HCT116 (cell line): ENCODE results near the gene FBXO24. TPM values are rescaled to one million over a fixed set of nuclear protein-coding genes. Genes with fewer than 3 reads are reported as not detected.

Experiments used
- ATAC-seq: fragments of 200-7000 bp; cut with Tn5 transposase; 2 replicates; pipeline ENCODE4 v1.9.1; 2020; ENCODE audit warnings: mild to moderate bottlenecking, moderate library complexity
- BruUV-seq: library from RNA; stranded (reverse); fragments of 400-500 nt; replicated peaks from 2 replicates; lab custom pipeline; 2021; lab: Mats Ljungman, UMichigan
- CTCF ChIA-PET: fragments of 300-600 bp; sonication (Branson Sonifier 250); formaldehyde crosslinking; loops from one replicate; lab custom pipeline; 2021; ENCODE audit warnings: antibody characterized with exemption; lab: Charles Lee
- POLR2A ChIA-PET: fragments of 300-600, 350-600 bp; sonication (Branson Sonifier 250); formaldehyde crosslinking; loops from one replicate; lab custom pipeline; 2021; ENCODE audit warnings: antibody characterized with exemption; lab: Charles Lee
- RAD21 ChIA-PET, 2 experiments: fragments of 300-600 bp; sonication (Branson Sonifier 250); formaldehyde crosslinking; loops; one replicate each; lab custom pipeline; 2023; ENCODE audit warnings: low total read pairs in 2 of 2; ENCODE audit not compliant: uncharacterized antibody in 2 of 2, unreplicated experiment in 2 of 2, low non-redundant PET in 1 of 2; lab: Charles Lee
- DNase-seq: peaks from one replicate; pipeline ENCODE4 v3.0.0-alpha.2; 2010; ENCODE audit warnings: low read depth, low spot score
- H2AFZ ChIP-seq: fragments of 200-600 bp; shearing (Covaris generic), sonication (generic); 2 replicates; pipeline ENCODE4 v1.6.1; 2017; ENCODE audit warnings: low read depth, mixed run types, mixed read lengths, antibody characterized with exemption, low read length; ENCODE audit not compliant: poor library complexity, severe bottlenecking
- H3K27ac ChIP-seq: 2 replicates; pipeline ENCODE4 v1.5.1; 2012; ENCODE audit warnings: low read depth, low read length
- H3K27me3 ChIP-seq: fragments of 200-600 bp; sonication (generic); 2 replicates; pipeline ENCODE4 v1.6.1; 2016; ENCODE audit warnings: mixed run types, low read length, mixed read lengths; ENCODE audit not compliant: insufficient read depth
- H3K36me3 ChIP-seq, 2 experiments: fragments of 200-500 bp in 1 of 2; fragments of 200-600 bp in 1 of 2; sonication (Bioruptor generic) in 1 of 2; sonication (generic) in 1 of 2; 2 replicates each; pipeline versions ENCODE4 v1.5.1 to v1.6.1; 2014 to 2016; ENCODE audit warnings: low read length in 2 of 2, inconsistent platforms in 1 of 2, mixed read lengths in 1 of 2, mixed run types in 1 of 2; ENCODE audit not compliant: insufficient read depth in 2 of 2, control insufficient read depth in 1 of 2
- H3K4me1 ChIP-seq, 2 experiments: fragments of 200-600 bp in 1 of 2; sonication (generic) in 1 of 2; 2 replicates each; pipeline versions ENCODE4 v1.5.1 to v1.6.1; 2012 to 2017; ENCODE audit warnings: low read length in 2 of 2, inconsistent platforms in 1 of 2, mild to moderate bottlenecking in 1 of 2, mixed read lengths in 1 of 2, mixed run types in 1 of 2, moderate library complexity in 1 of 2; ENCODE audit not compliant: insufficient read depth in 2 of 2, control insufficient read depth in 1 of 2
- H3K4me2 ChIP-seq: fragments of 200-600 bp; sonication (generic); 2 replicates; pipeline ENCODE4 v1.6.1; 2017; ENCODE audit warnings: mixed run types, low read length, mixed read lengths
- H3K4me3 ChIP-seq, 2 experiments: fragments of 200-600 bp in 1 of 2; sonication (generic) in 1 of 2; replicated peaks in 1 of 2; 2 replicates each; pipeline ENCODE4 v1.5.1; 2011 to 2016; ENCODE audit warnings: low read length in 2 of 2, control low read depth in 1 of 2, low read depth in 1 of 2, mild to moderate bottlenecking in 1 of 2, mixed read lengths in 1 of 2, mixed run types in 1 of 2
- H3K79me2 ChIP-seq: fragments of 200-600 bp; sonication (generic); 2 replicates; pipeline ENCODE4 v1.6.1; 2017; ENCODE audit warnings: mild to moderate bottlenecking, mixed run types, low read length, moderate library complexity, mixed read lengths; ENCODE audit not compliant: insufficient read depth
- H3K9ac ChIP-seq: fragments of 200-600 bp; sonication (generic); 2 replicates; pipeline ENCODE4 v1.6.1; 2016; ENCODE audit warnings: low read length, mixed read lengths
- H3K9me2 ChIP-seq: fragments of 200-600 bp; sonication (generic), shearing (Covaris generic); 2 replicates; pipeline ENCODE4 v1.6.1; 2017; ENCODE audit warnings: mixed run types, mild to moderate bottlenecking, moderate library complexity; ENCODE audit not compliant: insufficient read depth
- H3K9me3 ChIP-seq, 2 experiments: fragments of 200-500 bp in 1 of 2; fragments of 200-600 bp in 1 of 2; sonication (Bioruptor generic) in 1 of 2; sonication (generic) in 1 of 2; 2 replicates each; pipeline ENCODE4 v1.6.1; 2014 to 2017; ENCODE audit warnings: low read length in 2 of 2, mixed read lengths in 2 of 2, inconsistent platforms in 1 of 2, low read depth in 1 of 2, mild to moderate bottlenecking in 1 of 2, mixed run types in 1 of 2, moderate library complexity in 1 of 2; ENCODE audit not compliant: control insufficient read depth in 1 of 2, insufficient read depth in 1 of 2
- H4K20me1 ChIP-seq: fragments of 200-600 bp; sonication (generic), shearing (Covaris generic); 2 replicates; pipeline ENCODE4 v1.6.1; 2017; ENCODE audit warnings: mixed run types, mild to moderate bottlenecking, moderate library complexity; ENCODE audit not compliant: insufficient read depth
- CBX3 ChIP-seq: IDR thresholded peaks from 2 replicates; pipeline ENCODE4 v1.6.1; 2012; ENCODE audit warnings: low read depth
- CEBPB ChIP-seq: IDR thresholded peaks from 2 replicates; pipeline ENCODE4 v1.6.1; 2012; ENCODE audit warnings: low read depth
- CTCF ChIP-seq, 3 experiments: fragments of 200-600 bp in 1 of 3; sonication (generic) in 1 of 3; IDR thresholded peaks in 2 of 3; conservative IDR thresholded peaks in 1 of 3; 2 replicates each; pipeline ENCODE4 v1.5.1; 2012 to 2017; ENCODE audit warnings: low read depth in 2 of 3, low read length in 2 of 3, antibody characterized with exemption in 1 of 3, borderline replicate concordance in 1 of 3, control low read depth in 1 of 3, mild to moderate bottlenecking in 1 of 3, mixed read lengths in 1 of 3, mixed run types in 1 of 3, moderate library complexity in 1 of 3; ENCODE audit not compliant: insufficient read depth in 1 of 3
- EGR1 ChIP-seq: IDR thresholded peaks from 2 replicates; pipeline ENCODE4 v1.6.1; 2012; ENCODE audit warnings: low read depth
- ELF1 ChIP-seq: IDR thresholded peaks from 2 replicates; pipeline ENCODE4 v1.6.1; 2012; ENCODE audit warnings: low read depth, borderline replicate concordance
- EZH2 ChIP-seq: fragments of 200-600 bp; sonication (generic); IDR thresholded peaks from 2 replicates; pipeline ENCODE4 v1.6.1; 2017; ENCODE audit warnings: antibody characterized with exemption, mixed run types
- EZH2phosphoT487 ChIP-seq: fragments of 200-600 bp; IDR thresholded peaks from 2 replicates; pipeline ENCODE4 v1.6.1; 2018; ENCODE audit warnings: antibody characterized with exemption, borderline replicate concordance
- FOSL1 ChIP-seq: IDR thresholded peaks from 2 replicates; pipeline ENCODE4 v1.6.1; 2012; ENCODE audit warnings: low read depth
- POLR2A ChIP-seq: IDR thresholded peaks from 2 replicates; pipeline ENCODE4 v1.7.0; 2011; ENCODE audit warnings: borderline replicate concordance; ENCODE audit not compliant: insufficient read depth, insufficient read length; ENCODE audit errors: extremely low read depth
- SP1 ChIP-seq: IDR thresholded peaks from 2 replicates; pipeline ENCODE4 v1.6.1; 2012; ENCODE audit warnings: low read depth
- SRF ChIP-seq: IDR thresholded peaks from 2 replicates; pipeline ENCODE4 v1.6.1; 2012; ENCODE audit warnings: low read depth
- TCF7L2 ChIP-seq: IDR thresholded peaks from 2 replicates; pipeline ENCODE4 v1.7.0; 2011; ENCODE audit warnings: borderline replicate concordance, inconsistent platforms; ENCODE audit not compliant: insufficient read depth, insufficient read length; ENCODE audit errors: extremely low read depth
- ZBTB33 ChIP-seq: IDR thresholded peaks from 2 replicates; pipeline ENCODE4 v1.6.1; 2011; ENCODE audit warnings: mild to moderate bottlenecking, low read length, moderate library complexity; ENCODE audit not compliant: insufficient replicate concordance; ENCODE audit errors: extremely low read depth
- ZFX ChIP-seq: fragments of 450-650 bp; IDR thresholded peaks from 2 replicates; pipeline ENCODE4 v1.6.1; 2017
- ZNF274 ChIP-seq: fragments of 200-500 bp; sonication (Bioruptor generic); IDR thresholded peaks from 2 replicates; pipeline ENCODE4 v1.6.1; 2014; ENCODE audit warnings: mild to moderate bottlenecking, low read depth, low read length, inconsistent platforms
- intact Hi-C: fragments of 100-400 bp; cut with micrococcal nuclease; formaldehyde crosslinking; loops from 2 replicates; pipeline ENCODE4 v1.10.0; 2022
- total RNA-seq: library from RNA; stranded (reverse); gene quantifications from one replicate; pipeline ENCODE4 v1.2.1, GENCODE V29; 2021; ENCODE audit not compliant: unreplicated experiment

Gene FBXO24
- total RNA-seq, 1 experiment from 2014 or later: 2.1 TPM

- no peaks in the 10 kb centered on the region for H3K79me2 ChIP-seq
- ChIA-PET RAD21 (no interaction called here), CTCF (no interaction called here), POLR2A (no interaction called here)
- ATAC-seq: no peak
- H3K27ac ChIP-seq: no peak overlapping the region
- no peak for DNase-seq
- intact Hi-C loops: no loop called here
- 0 out of 4 replicates have a peak, but pooled peaks cover 0 to 3% of the 10 kb centered on the region in 2 experiments for H3K4me1 ChIP-seq
- H3K27me3 ChIP-seq: no peaks in the 10 kb centered on the region
- no peak overlapping the region for H2AFZ ChIP-seq
- TF ChIP-seq ELF1 (no peak), CEBPB (no peak)
- H3K9ac ChIP-seq: no peak overlapping the region
- no peak overlapping the region for H3K4me3 ChIP-seq
- no peaks in the 10 kb centered on the region for H3K9me2 ChIP-seq
- no TSS peak for BruUV-seq
- no peaks in the 10 kb centered on the region for H3K9me3 ChIP-seq
- H4K20me1 ChIP-seq: no peaks in the 10 kb centered on the region
- H3K36me3 ChIP-seq: no peaks in the 10 kb centered on the region
- no peak overlapping the region for H3K4me2 ChIP-seq
These were observed 24.5 kb upstream of the FBXO24 start for GRCh38 chr7:100561491-100562194.

- ChIA-PET RAD21 (no interaction called here), CTCF (no interaction called here), POLR2A (no interaction called here)
- H3K9me2 ChIP-seq: no peaks in the 10 kb centered on the region
- H2AFZ ChIP-seq: no peak overlapping the region
- no peak overlapping the region for H3K4me3 ChIP-seq
- H3K4me2 ChIP-seq: no peak overlapping the region
- no peaks in the 10 kb centered on the region for H3K36me3 ChIP-seq
- no peak for ATAC-seq
- H3K9ac ChIP-seq: no peak overlapping the region
- intact Hi-C loops: no loop called here
- no peaks in the 10 kb centered on the region for H3K9me3 ChIP-seq
- H3K4me1 ChIP-seq: peaks cover 0 to 5% of the 10 kb centered on the region in 2 experiments; a peak in 1 of 4 replicates
- no TSS peak for BruUV-seq
- H3K27ac ChIP-seq: no peak overlapping the region
- H3K79me2 ChIP-seq: no peaks in the 10 kb centered on the region
- H3K27me3 ChIP-seq: no peaks in the 10 kb centered on the region
- H4K20me1 ChIP-seq: no peaks in the 10 kb centered on the region
- no peak for DNase-seq
- TF ChIP-seq POLR2A (no peak), SP1 (no peak), EZH2phosphoT487 (no peak), FOSL1 (no peak), CEBPB (no peak), EGR1 (no peak), EZH2 (no peak), ZFX (no peak), CTCF (IDR thresholded peaks at IDR 0.05 in 2 of 3, conservative IDR thresholded peaks at IDR 0.05 in 1 of 3; ENCODE audit: borderline replicate concordance in 1 of 3, insufficient read depth in 1 of 3, low read depth in 2 of 3, low read length in 2 of 3) (no peak), ZBTB33 (no peak), TCF7L2 (no peak), CBX3 (no peak), ZNF274 (no peak), SRF (no peak)
These were observed 23.7 kb upstream of the FBXO24 start for GRCh38 chr7:100562195-100563099.
